CD14-positive monocyte (primary cell): ENCODE results near the gene KATNIP. TPM values are rescaled to one million over a fixed set of nuclear protein-coding genes. Genes with fewer than 3 reads are reported as not detected.

Experiments
- DNase-seq, 3 donors: peaks; one replicate each; pipeline ENCODE4 v3.0.0-alpha.2; 2011 to 2022
- H2AFZ ChIP-seq: 2 replicates; pipeline ENCODE4 v1.6.0; 2012; ENCODE audit warnings: mild to moderate bottlenecking, low read depth, low read length, inconsistent platforms; ENCODE audit not compliant: insufficient read depth, poor library complexity, severe bottlenecking
- H3K27ac ChIP-seq, 2 donors: 1 replicate in 1 of 2; 2 replicates in 1 of 2; pipeline ENCODE4 v1.5.1; 2012 to 2013; ENCODE audit warnings: low read length in 2 of 2, control low read depth in 1 of 2, inconsistent platforms in 1 of 2, low read depth in 1 of 2, mild to moderate bottlenecking in 1 of 2
- H3K27me3 ChIP-seq, 2 donors: one replicate each; pipeline versions ENCODE4 v1.6.0 to v1.6.1; 2011 to 2013; ENCODE audit warnings: low read length in 2 of 2; ENCODE audit not compliant: control insufficient read depth in 2 of 2, insufficient read depth in 2 of 2
- H3K36me3 ChIP-seq, 2 donors: replicated peaks in 1 of 2; 1 replicate in 1 of 2; 2 replicates in 1 of 2; pipeline versions ENCODE4 v1.5.1 to v1.6.1; 2012 to 2013; ENCODE audit warnings: low read length in 2 of 2, control low read depth in 1 of 2, inconsistent platforms in 1 of 2, mild to moderate bottlenecking in 1 of 2; ENCODE audit not compliant: insufficient read depth in 2 of 2, control insufficient read depth in 1 of 2
- H3K4me1 ChIP-seq, 2 donors: 1 replicate in 1 of 2; 2 replicates in 1 of 2; pipeline versions ENCODE4 v1.5.1 to v1.6.1; 2012 to 2013; ENCODE audit warnings: low read length in 2 of 2, control low read depth in 1 of 2, inconsistent platforms in 1 of 2, mild to moderate bottlenecking in 1 of 2, moderate library complexity in 1 of 2; ENCODE audit not compliant: insufficient read depth in 2 of 2, control insufficient read depth in 1 of 2
- H3K4me2 ChIP-seq: replicated peaks from 2 replicates; pipeline ENCODE3; 2012; ENCODE audit warnings: low read length, moderate library complexity, mild to moderate bottlenecking; ENCODE audit not compliant: poor library complexity, severe bottlenecking; ENCODE audit errors: extremely low read depth
- H3K4me3 ChIP-seq, 3 experiments: fragments of 200-600 bp in 1 of 3; sonication (generic) in 1 of 3; replicated peaks in 1 of 3; 1 replicate in 2 of 3; 2 replicates in 1 of 3; pipeline ENCODE4 v1.5.1; 2011 to 2013; ENCODE audit warnings: low read length in 3 of 3, mild to moderate bottlenecking in 3 of 3, control low read depth in 2 of 3, low read depth in 2 of 3, inconsistent platforms in 1 of 3, moderate library complexity in 1 of 3
- H3K79me2 ChIP-seq: 2 replicates; pipeline ENCODE4 v1.6.0; 2012; ENCODE audit warnings: mild to moderate bottlenecking, control low read depth, inconsistent platforms, low read length, moderate library complexity; ENCODE audit not compliant: insufficient read depth
- H3K9ac ChIP-seq: 2 replicates; pipeline ENCODE4 v1.6.0; 2017; ENCODE audit warnings: low read length, mild to moderate bottlenecking; ENCODE audit not compliant: insufficient read depth, poor library complexity, severe bottlenecking
- H3K9me3 ChIP-seq, 2 donors: replicated peaks in 1 of 2; 1 replicate in 1 of 2; 2 replicates in 1 of 2; pipeline versions ENCODE4 v1.5.1 to v1.6.1; 2012 to 2013; ENCODE audit warnings: low read length in 2 of 2, control low read depth in 1 of 2; ENCODE audit not compliant: control insufficient read depth in 1 of 2, insufficient read depth in 1 of 2
- H4K20me1 ChIP-seq: 2 replicates; pipeline ENCODE4 v1.6.0; 2012; ENCODE audit warnings: mild to moderate bottlenecking, low read length, control low read depth, moderate library complexity; ENCODE audit not compliant: insufficient read depth
- H3K27ac Mint-ChIP-seq, 7 donors: one replicate each; pipeline ENCODE4 v1.8.0; 2020; ENCODE audit warnings: mild to moderate bottlenecking in 7 of 7, mixed read lengths in 7 of 7, moderate library complexity in 6 of 7, inconsistent platforms in 2 of 7
- H3K27me3 Mint-ChIP-seq, 3 donors: one replicate each; pipeline ENCODE4 v1.8.0; 2021 to 2022; ENCODE audit warnings: low read depth in 3 of 3, mild to moderate bottlenecking in 3 of 3, mixed read lengths in 3 of 3, moderate library complexity in 3 of 3, inconsistent platforms in 1 of 3
- H3K36me3 Mint-ChIP-seq, 2 donors: one replicate each; pipeline ENCODE4 v1.8.0; 2020; ENCODE audit warnings: mixed read lengths in 2 of 2, inconsistent platforms in 1 of 2, mild to moderate bottlenecking in 1 of 2
- H3K4me1 Mint-ChIP-seq: one replicate; pipeline ENCODE4 v1.8.0; 2020; ENCODE audit warnings: mild to moderate bottlenecking, mixed read lengths
- H3K4me3 Mint-ChIP-seq, 2 donors: one replicate each; pipeline ENCODE4 v1.8.0; 2020; ENCODE audit warnings: mild to moderate bottlenecking in 2 of 2, mixed read lengths in 2 of 2, moderate library complexity in 1 of 2
- H3K9me3 Mint-ChIP-seq, 7 donors: one replicate each; pipeline ENCODE4 v1.8.0; 2020 to 2022; ENCODE audit warnings: mixed read lengths in 7 of 7, mild to moderate bottlenecking in 6 of 7, moderate library complexity in 6 of 7, inconsistent platforms in 2 of 7
- WGBS: methylation state at CpG from one replicate; pipeline ENCODE4 v1.1.5; 2013; ENCODE audit warnings: missing lambda C conversion rate; ENCODE audit not compliant: insufficient coverage; 5-methylcytosine and 5-hydroxymethylcytosine counted together
- intact Hi-C, 2 donors: fragments of 100-400 bp; cut with micrococcal nuclease; formaldehyde crosslinking; loops; one replicate each; pipeline versions ENCODE4 v1.15.0 to v1.15.1; 2023
- polyA plus RNA-seq, 3 donors: library from polyadenylated mRNA; depleted of rRNA in 1 of 3; unstranded in 2 of 3; stranded (reverse) in 1 of 3; fragments of 300-500 nt in 2 of 3; fragments of >200 nt in 1 of 3; fragmentation: Illumina TruSeq in 2 of 3; gene quantifications; 1 replicate in 2 of 3; 2 replicates in 1 of 3; pipeline ENCODE4 v1.2.3, GENCODE V29; 2012 to 2021
- TF ChIP-seq, protein P1 (sequence below): fragments of 200-600 bp; IDR thresholded peaks from one replicate; pipeline ENCODE4 v1.8.0; 2022; ENCODE audit warnings: antibody characterized with exemption, mild to moderate bottlenecking

The KATNIP gene
- polyA plus RNA-seq, 3 donors, result 2.4 to 28.0 (median 5.0) TPM

DNA sequence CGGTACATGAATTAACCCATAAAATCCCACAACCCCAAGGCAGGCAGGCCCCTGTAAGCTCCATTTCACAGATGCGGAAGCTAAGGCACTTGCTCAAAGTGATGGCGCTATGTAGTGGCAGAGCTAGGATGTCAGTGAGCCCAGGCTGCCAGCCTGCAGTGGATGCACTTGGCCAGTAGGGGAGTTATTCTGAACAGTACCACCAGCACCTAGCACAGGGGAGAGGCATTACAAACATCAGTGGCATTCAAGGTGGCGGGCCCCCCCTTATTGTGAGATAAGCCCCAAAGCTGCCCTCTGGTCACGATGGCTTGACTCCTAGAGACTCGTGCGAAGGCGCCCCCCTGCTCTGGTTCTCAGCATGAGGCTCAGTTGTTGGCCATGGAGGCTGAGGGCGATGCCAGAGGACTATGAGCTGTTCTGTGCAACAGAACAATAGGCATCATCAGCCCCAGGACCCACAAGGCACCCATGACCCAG is 34.0 kb upstream of the KATNIP start:
- DNase-seq, result no peak
- Mint-ChIP-seq H3K27ac (no peak overlapping the region), H3K9me3 (no peaks in the 10 kb centered on the region), H3K4me1 (no peaks in the 10 kb centered on the region), H3K27me3 (no peaks in the 10 kb centered on the region), H3K36me3 (peaks cover 69 to 72% of the 10 kb centered on the region in 2 donors), H3K4me3 (no peak overlapping the region)
- Histone ChIP-seq H3K27me3 (no peaks in the 10 kb centered on the region), H3K79me2 (no peaks in the 10 kb centered on the region), H3K4me1 (no peaks in the 10 kb centered on the region), H3K9ac (no peak overlapping the region), H3K27ac (no peak overlapping the region), H2AFZ (no peak overlapping the region), H3K4me2 (no peak overlapping the region), H3K9me3 (no peaks in the 10 kb centered on the region), H3K36me3 (peaks cover 47 to 95% of the 10 kb centered on the region in 2 donors), H3K4me3 (no peak overlapping the region), H4K20me1 (no peaks in the 10 kb centered on the region)
- TF ChIP-seq, protein P1, sequence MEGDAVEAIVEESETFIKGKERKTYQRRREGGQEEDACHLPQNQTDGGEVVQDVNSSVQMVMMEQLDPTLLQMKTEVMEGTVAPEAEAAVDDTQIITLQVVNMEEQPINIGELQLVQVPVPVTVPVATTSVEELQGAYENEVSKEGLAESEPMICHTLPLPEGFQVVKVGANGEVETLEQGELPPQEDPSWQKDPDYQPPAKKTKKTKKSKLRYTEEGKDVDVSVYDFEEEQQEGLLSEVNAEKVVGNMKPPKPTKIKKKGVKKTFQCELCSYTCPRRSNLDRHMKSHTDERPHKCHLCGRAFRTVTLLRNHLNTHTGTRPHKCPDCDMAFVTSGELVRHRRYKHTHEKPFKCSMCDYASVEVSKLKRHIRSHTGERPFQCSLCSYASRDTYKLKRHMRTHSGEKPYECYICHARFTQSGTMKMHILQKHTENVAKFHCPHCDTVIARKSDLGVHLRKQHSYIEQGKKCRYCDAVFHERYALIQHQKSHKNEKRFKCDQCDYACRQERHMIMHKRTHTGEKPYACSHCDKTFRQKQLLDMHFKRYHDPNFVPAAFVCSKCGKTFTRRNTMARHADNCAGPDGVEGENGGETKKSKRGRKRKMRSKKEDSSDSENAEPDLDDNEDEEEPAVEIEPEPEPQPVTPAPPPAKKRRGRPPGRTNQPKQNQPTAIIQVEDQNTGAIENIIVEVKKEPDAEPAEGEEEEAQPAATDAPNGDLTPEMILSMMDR, result peak; percentile 60
- WGBS, result 99% methylated on average over 7 of the region's 9 CpGs
- intact Hi-C loops, result no loop called here

DNA sequence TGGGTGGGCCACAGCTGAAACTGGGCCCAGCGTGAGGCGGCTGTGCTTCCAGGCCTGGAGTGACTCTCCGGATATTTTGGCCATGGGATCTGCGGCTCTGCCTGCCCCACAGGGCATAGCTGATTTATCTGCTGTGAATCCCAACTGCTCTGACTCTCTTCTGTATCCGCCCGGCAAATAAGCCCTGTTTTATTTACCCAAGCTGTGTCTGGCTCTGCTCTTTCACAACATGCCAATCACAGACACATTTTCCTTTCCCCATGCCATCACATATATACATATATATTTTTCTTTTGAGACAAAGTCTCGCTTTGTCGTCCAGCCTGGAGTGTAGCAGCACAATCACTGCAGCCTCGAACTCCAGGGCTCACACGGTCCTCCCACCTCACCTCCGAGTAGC is 33.6 kb upstream of the KATNIP start:
- H3K36me3 ChIP-seq, result peaks cover 47 to 95% of the 10 kb centered on the region in 2 donors
- no peaks in the 10 kb centered on the region for H3K9me3 ChIP-seq
- H4K20me1 ChIP-seq, result no peaks in the 10 kb centered on the region
- no peak overlapping the region for H2AFZ ChIP-seq
- no peak for DNase-seq
- Mint-ChIP-seq H3K9me3 (peaks cover 0 to 2% (median 0%) of the 10 kb centered on the region in 7 donors), H3K36me3 (peaks cover 68 to 72% of the 10 kb centered on the region in 2 donors), H3K27ac (peak overlapping the region in 1 of 7 donors; percentile 20), H3K27me3 (no peaks in the 10 kb centered on the region), H3K4me3 (no peak overlapping the region), H3K4me1 (no peaks in the 10 kb centered on the region)
- intact Hi-C loops, result no loop called here
- WGBS, result 98% methylated on average over 7 of the region's 11 CpGs
- no peaks in the 10 kb centered on the region for H3K79me2 ChIP-seq
- H3K27me3 ChIP-seq, result no peaks in the 10 kb centered on the region
- no peak overlapping the region for H3K4me3 ChIP-seq
- H3K27ac ChIP-seq, result no peak overlapping the region
- no peak overlapping the region for H3K9ac ChIP-seq
- H3K4me1 ChIP-seq, result no peaks in the 10 kb centered on the region
- TF ChIP-seq, protein P1, result no peak
- H3K4me2 ChIP-seq, result no peak overlapping the region
